MM.1S (cell line): Measurements from ENCODE around the gene OR4D9.

Experiments
- EZH2 ChIP-seq: fragments of 300-600 bp; sonication (generic); optimal IDR thresholded peaks from 2 replicates; pipeline ENCODE3; 2017; ENCODE audit warnings: low read depth, mild to moderate bottlenecking, antibody characterized with exemption, low read length, mixed read lengths
- TF ChIP-seq, protein P1 (sequence below): fragments of 300-600 bp; sonication (generic); IDR thresholded peaks from 2 replicates; pipeline ENCODE4 v1.5.1; 2016; ENCODE audit warnings: antibody characterized with exemption, low read length, mixed read lengths

DNA sequence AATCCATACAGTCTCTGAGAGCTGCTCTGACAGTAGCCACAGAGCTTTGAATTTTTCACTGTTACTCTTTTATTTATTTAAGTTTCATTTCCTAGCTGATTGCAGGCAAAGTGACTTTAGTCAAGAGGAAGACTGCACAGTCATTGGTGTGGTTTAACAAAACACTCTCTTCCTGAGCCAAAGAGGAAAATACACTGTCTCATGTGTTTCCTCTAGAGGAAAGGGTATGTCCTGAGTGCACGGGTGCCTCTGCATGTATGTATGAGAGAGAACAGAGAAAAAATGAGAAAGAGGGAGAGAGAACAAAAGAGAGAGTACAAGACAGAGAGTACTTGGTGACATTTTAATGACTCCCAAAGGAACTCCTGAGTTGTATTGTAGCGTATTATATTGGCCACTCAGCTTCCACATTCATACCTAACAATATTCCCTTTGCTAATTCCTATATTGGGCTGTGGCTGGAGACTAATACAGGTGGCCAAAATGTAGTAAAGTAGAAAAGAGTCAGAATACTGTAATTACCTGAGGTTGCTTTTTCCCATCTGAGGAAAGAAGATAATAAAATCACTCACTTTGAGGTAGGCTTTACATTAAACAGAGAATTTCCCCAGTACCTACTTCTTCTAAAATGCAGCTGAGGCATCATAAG lies at the start of gene OR4D9:
- TF ChIP-seq, protein P1, sequence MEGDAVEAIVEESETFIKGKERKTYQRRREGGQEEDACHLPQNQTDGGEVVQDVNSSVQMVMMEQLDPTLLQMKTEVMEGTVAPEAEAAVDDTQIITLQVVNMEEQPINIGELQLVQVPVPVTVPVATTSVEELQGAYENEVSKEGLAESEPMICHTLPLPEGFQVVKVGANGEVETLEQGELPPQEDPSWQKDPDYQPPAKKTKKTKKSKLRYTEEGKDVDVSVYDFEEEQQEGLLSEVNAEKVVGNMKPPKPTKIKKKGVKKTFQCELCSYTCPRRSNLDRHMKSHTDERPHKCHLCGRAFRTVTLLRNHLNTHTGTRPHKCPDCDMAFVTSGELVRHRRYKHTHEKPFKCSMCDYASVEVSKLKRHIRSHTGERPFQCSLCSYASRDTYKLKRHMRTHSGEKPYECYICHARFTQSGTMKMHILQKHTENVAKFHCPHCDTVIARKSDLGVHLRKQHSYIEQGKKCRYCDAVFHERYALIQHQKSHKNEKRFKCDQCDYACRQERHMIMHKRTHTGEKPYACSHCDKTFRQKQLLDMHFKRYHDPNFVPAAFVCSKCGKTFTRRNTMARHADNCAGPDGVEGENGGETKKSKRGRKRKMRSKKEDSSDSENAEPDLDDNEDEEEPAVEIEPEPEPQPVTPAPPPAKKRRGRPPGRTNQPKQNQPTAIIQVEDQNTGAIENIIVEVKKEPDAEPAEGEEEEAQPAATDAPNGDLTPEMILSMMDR, result no peak
- TF ChIP-seq EZH2, result no peak
